IMR-90 (cell line): Measurements from ENCODE around the gene PLEKHG5.

Source experiments
- BHLHE40 ChIP-seq: fragments of 150-350 bp; IDR thresholded peaks from 2 replicates; pipeline ENCODE4 v1.6.1; 2016; ENCODE audit warnings: mild to moderate bottlenecking, low read depth, low read length
- CEBPB ChIP-seq: IDR thresholded peaks from 2 replicates; pipeline ENCODE4 v1.6.1; 2012; ENCODE audit warnings: low read depth, low read length, improper control_type of control experiment
- CHD1 ChIP-seq: IDR thresholded peaks from 2 replicates; pipeline ENCODE4 v1.6.1; 2012; ENCODE audit warnings: low read depth, low read length, improper control_type of control experiment
- CTCF ChIP-seq: conservative IDR thresholded peaks from 2 replicates; pipeline ENCODE4 v1.5.1; 2012; ENCODE audit warnings: mild to moderate bottlenecking, low read depth, low read length, improper control_type of control experiment
- ELK1 ChIP-seq: fragments of 150-350 bp; IDR thresholded peaks from 2 replicates; pipeline ENCODE4 v1.6.1; 2016; ENCODE audit warnings: low read depth, mild to moderate bottlenecking, low read length, moderate library complexity, borderline replicate concordance
- FOS ChIP-seq: fragments of 150-350 bp; IDR thresholded peaks from 2 replicates; pipeline ENCODE4 v1.6.1; 2016; ENCODE audit warnings: low read depth, low read length
- MAFK ChIP-seq: IDR thresholded peaks from 2 replicates; pipeline ENCODE4 v1.6.1; 2012; ENCODE audit warnings: low read depth, low read length, improper control_type of control experiment
- MAZ ChIP-seq: IDR thresholded peaks from 2 replicates; pipeline ENCODE4 v1.6.1; 2012; ENCODE audit warnings: low read depth, mild to moderate bottlenecking, low read length, improper control_type of control experiment, moderate library complexity, borderline replicate concordance
- MXI1 ChIP-seq: IDR thresholded peaks from 2 replicates; pipeline ENCODE4 v1.6.1; 2012; ENCODE audit warnings: low read depth, mild to moderate bottlenecking, low read length, moderate library complexity, borderline replicate concordance
- POLR2A ChIP-seq: IDR thresholded peaks from 2 replicates; pipeline ENCODE4 v1.6.1; 2012; ENCODE audit warnings: mild to moderate bottlenecking, low read depth, low read length
- RAD21 ChIP-seq: IDR thresholded peaks from 2 replicates; pipeline ENCODE4 v1.6.1; 2012; ENCODE audit warnings: low read length, improper control_type of control experiment
- RCOR1 ChIP-seq: IDR thresholded peaks from 2 replicates; pipeline ENCODE4 v1.6.1; 2012; ENCODE audit warnings: mild to moderate bottlenecking, low read length, improper control_type of control experiment; ENCODE audit not compliant: insufficient replicate concordance
- SMC3 ChIP-seq: fragments of 150-350 bp; IDR thresholded peaks from 2 replicates; pipeline ENCODE4 v1.6.1; 2016; ENCODE audit warnings: low read depth, mild to moderate bottlenecking, antibody characterized with exemption, low read length, moderate library complexity
- USF2 ChIP-seq: fragments of 150-350 bp; IDR thresholded peaks from 2 replicates; pipeline ENCODE4 v1.6.1; 2017; ENCODE audit warnings: mild to moderate bottlenecking, antibody characterized with exemption, low read length, low read depth

- TF ChIP-seq CTCF (no peak), RAD21 (no peak), MAZ (no peak), USF2 (no peak), POLR2A (no peak), BHLHE40 (no peak), CHD1 (no peak), SMC3 (no peak), RCOR1 (no peak), MAFK (no peak), MXI1 (no peak), CEBPB (no peak), FOS (no peak), ELK1 (no peak)
Measured at GRCh38 chr1:6534248-6534822, 42.9 kb upstream of the PLEKHG5 start.
